Astrocyte of the cerebellum (primary cell): ENCODE measurements around the gene LRCH1.

Experiments
- DNase-seq: peaks from one replicate; pipeline ENCODE4 v3.0.0-alpha.2; 2011; ENCODE audit warnings: low read depth
- H3K4me3 ChIP-seq: 2 replicates; pipeline ENCODE4 v1.5.1; 2011; ENCODE audit warnings: mild to moderate bottlenecking, low read depth, low read length, moderate library complexity
- in situ Hi-C: cut with HindIII; loops from 2 replicates; pipeline ENCODE4 v1.10.0; 2017; ENCODE audit warnings: low sequenced_read_pairs
- TF ChIP-seq, protein P1 (sequence below): IDR thresholded peaks from 2 replicates; pipeline ENCODE4 v1.5.1; 2012; ENCODE audit warnings: low read length, low read depth, moderate library complexity, mild to moderate bottlenecking; ENCODE audit errors: missing control alignments

LRCH1 gene

DNA sequence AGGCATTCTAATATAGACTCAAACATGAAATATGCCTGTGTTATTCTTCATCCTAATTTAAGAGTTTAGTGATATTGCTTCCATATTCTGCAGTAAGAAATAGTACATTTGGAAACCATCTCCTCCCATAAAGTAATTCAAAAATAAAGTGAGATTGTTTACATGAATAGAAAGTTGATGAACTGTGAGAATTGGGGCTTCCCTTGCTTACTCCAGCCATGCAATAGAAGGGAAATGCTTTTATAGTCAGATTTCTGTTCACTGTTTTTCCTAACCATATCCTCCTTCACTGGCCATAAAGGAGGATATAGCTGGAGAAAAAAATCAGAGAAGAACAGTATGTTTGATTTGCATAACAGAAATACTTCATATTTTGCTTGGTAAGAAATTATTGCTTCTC lies 7.8 kb downstream of the LRCH1 start:
- H3K4me3 ChIP-seq = no peak overlapping the region
- in situ Hi-C loops = no loop called here
- TF ChIP-seq, protein P1, sequence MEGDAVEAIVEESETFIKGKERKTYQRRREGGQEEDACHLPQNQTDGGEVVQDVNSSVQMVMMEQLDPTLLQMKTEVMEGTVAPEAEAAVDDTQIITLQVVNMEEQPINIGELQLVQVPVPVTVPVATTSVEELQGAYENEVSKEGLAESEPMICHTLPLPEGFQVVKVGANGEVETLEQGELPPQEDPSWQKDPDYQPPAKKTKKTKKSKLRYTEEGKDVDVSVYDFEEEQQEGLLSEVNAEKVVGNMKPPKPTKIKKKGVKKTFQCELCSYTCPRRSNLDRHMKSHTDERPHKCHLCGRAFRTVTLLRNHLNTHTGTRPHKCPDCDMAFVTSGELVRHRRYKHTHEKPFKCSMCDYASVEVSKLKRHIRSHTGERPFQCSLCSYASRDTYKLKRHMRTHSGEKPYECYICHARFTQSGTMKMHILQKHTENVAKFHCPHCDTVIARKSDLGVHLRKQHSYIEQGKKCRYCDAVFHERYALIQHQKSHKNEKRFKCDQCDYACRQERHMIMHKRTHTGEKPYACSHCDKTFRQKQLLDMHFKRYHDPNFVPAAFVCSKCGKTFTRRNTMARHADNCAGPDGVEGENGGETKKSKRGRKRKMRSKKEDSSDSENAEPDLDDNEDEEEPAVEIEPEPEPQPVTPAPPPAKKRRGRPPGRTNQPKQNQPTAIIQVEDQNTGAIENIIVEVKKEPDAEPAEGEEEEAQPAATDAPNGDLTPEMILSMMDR = no peak
- DNase-seq = no peak

DNA sequence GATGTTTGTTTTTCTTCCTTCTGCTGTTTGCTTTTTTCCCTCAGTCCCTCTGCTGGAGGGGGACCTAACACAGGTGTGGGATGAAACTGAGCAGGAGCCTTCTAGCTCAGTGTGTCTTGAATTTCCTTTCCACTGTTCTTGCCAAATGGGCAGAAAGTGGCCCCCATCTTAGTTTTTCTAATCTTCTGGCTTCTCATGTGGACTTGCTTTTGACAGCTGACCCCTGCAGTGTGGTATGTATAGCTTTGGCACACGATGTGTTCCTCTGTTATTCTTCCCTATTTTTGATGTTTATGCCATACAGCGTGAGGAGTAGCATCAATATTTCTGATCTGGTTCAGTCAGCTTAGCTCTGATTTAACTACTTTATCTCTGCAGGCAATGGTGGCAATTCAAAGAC lies 8.3 kb downstream of the LRCH1 start:
- in situ Hi-C loops = no loop called here
- TF ChIP-seq, protein P1 = no peak
- no peak for DNase-seq
- H3K4me3 ChIP-seq = no peak overlapping the region

DNA sequence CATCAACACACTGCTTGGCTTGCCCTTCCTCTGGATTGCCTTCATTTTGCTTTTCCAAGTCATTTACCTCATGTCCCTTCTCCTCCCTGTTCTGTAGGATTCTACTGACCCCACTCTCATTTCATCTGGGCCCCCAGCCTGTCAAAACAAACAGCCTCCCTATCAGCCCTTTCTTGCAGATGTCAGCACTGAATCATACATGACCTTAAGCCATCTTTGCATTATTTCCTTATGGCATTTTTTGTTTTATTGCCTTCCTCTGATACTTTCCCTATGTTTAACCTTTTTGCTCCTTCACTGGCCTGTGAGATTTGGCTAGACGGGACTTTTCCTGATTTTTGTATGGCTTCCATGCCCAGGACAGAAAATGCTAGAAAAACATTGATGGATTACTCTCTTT lies 8.7 kb downstream of the LRCH1 start:
- no peak for DNase-seq
- TF ChIP-seq, protein P1 = no peak
- in situ Hi-C loops = no loop called here
- H3K4me3 ChIP-seq = no peak overlapping the region

DNA sequence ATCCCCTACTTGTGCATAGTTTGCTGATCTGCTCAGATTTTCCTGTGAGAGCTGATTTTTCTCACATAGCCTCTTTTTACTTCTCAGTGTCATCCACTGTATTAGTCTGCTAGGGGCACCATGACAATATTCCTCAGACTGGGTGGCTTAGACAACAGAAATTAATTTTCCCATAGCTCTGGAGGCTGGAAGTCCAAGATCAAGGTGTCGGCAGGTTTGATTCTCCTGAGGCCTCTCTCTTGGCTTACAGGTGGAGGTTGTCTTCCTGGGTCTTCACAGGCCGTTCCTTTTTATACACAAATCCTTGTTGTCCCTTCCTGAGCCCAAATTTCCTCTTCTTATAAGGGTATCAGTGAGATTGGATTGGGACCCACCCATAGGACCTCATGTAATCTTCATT lies 9.2 kb downstream of the LRCH1 start:
- in situ Hi-C loops = no loop called here
- no peak for DNase-seq
- TF ChIP-seq, protein P1 = no peak
- no peak overlapping the region for H3K4me3 ChIP-seq

DNA sequence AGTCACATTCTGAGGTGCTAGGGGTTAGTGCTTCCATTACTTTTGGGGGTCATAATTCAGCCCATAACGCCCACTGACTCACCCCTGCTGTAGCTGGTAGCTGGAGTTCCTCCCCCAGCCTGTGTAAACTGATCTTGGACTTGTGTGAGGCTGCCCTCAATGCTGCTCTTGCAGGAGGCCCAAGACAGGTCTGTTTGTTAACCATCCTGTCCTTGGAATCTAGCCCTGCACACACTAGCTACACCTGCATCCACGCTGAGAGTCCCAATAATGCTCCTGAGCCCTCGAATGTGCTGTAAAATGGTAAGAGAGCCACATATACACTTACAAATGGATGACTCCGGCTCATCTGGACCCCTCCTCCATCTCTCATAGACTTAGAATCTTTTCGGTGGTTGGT lies 9.6 kb downstream of the LRCH1 start:
- no peak for DNase-seq
- H3K4me3 ChIP-seq = no peak overlapping the region
- in situ Hi-C loops = no loop called here
- TF ChIP-seq, protein P1 = no peak

DNA sequence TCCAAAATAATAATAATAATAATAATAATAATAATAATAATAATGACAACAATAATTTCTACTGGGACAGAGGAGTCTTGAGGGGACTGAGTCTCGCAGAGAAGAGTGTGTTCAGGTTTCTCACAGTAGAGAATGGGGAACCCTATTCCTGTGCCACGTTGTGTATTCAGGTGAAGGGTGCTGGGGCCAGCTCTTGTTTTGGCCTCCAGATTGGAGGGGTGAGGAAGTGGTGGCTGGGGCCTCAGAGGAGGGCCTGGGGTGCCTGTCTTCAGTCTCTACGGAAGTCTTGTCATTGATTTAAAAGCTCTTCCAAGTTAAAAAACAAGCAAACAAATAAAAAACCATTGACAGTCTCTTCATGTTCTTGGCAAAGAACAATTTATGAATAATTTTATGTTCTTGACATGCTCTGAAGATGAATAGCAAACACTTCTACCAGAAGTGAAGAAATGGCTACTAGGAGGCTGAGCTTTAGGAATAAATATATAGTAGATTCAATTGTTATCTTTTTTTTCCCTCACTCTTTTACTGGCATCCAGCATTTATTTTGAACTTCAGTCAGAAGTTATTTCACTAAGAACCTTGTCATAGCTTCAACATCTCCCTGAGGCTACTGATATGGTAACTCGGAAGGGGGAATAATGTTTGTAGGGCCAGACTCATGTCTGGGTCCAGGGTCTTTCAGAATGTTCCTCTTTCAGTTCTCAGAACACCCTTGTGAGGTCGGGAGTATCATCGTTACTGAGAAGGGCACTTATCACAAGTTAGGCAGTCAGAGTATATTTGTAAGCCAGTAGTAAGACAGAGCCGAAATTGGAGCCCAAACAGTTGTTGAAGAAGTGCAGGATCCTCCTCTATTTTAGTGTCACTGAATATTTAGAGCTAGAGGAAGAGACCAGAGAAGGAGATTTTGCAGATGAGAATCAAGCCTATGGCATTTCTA lies 13.1 kb downstream of the LRCH1 start:
- in situ Hi-C loops = no loop called here
- no peak for DNase-seq
- TF ChIP-seq, protein P1 = no peak
- no peak overlapping the region for H3K4me3 ChIP-seq
